Measurements from ENCODE around the gene TMEM132C.
"Not testable (repeated sequence)": the region's sequence is repeated elsewhere in the genome, so short reads cannot be mapped to it uniquely, and the experiment has no call there.

Gene TMEM132C

DNA sequence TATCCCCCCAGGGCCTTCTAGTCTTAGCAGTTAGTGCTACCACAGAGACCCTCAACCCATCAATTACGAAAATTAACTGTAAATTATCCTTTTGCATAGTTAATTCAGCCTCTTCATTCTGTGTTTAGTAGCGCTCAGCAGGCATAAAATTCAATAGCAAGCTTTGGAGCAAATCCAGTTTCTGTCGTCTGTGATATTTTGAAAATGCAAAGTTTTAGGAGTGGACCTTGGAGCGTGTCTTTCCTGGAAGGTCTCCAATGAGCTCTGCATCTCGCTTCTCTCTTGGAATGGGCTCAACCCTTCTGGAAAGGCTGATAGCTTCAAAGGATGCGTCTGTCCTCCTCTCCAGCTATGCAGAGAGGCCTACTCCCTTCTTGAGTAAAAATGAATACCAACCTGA, 333.9 kb downstream of the TMEM132C start:
- TF ChIP-seq, protein P1, sequence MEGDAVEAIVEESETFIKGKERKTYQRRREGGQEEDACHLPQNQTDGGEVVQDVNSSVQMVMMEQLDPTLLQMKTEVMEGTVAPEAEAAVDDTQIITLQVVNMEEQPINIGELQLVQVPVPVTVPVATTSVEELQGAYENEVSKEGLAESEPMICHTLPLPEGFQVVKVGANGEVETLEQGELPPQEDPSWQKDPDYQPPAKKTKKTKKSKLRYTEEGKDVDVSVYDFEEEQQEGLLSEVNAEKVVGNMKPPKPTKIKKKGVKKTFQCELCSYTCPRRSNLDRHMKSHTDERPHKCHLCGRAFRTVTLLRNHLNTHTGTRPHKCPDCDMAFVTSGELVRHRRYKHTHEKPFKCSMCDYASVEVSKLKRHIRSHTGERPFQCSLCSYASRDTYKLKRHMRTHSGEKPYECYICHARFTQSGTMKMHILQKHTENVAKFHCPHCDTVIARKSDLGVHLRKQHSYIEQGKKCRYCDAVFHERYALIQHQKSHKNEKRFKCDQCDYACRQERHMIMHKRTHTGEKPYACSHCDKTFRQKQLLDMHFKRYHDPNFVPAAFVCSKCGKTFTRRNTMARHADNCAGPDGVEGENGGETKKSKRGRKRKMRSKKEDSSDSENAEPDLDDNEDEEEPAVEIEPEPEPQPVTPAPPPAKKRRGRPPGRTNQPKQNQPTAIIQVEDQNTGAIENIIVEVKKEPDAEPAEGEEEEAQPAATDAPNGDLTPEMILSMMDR (IDR thresholded peaks at IDR 0.05), result no peak
- no peak for TF ChIP-seq ZFX (IDR thresholded peaks at IDR 0.05; ENCODE audit: borderline replicate concordance)
- H3K27ac ChIP-seq, result no peak overlapping the region

GRCh38 chr12:128603573-128604115, 336.7 kb downstream of the TMEM132C start:
- H3K27ac ChIP-seq, result no peak overlapping the region
- TF ChIP-seq, protein P1 (IDR thresholded peaks at IDR 0.05), result no peak
- TF ChIP-seq ZFX (IDR thresholded peaks at IDR 0.05; ENCODE audit: borderline replicate concordance), result no peak

DNA sequence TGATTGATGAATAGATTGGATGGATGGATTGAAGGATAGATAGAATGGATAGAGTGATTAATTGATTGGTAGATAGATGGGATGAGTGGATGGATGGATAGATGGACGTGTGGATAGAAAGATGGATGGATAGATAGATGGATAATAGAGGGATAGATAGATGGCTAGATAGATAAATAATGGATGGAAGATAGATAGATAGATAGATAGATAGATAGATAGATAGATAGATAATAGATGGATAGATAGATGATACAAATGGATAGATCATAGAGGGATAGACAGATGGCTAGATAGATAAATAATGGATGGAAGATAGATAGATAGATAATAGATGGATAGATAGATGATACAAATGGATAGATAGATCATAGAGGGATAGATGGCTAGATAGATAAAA, 337.2 kb downstream of the TMEM132C start:
- H3K27ac ChIP-seq, result not testable (repeated sequence)

DNA sequence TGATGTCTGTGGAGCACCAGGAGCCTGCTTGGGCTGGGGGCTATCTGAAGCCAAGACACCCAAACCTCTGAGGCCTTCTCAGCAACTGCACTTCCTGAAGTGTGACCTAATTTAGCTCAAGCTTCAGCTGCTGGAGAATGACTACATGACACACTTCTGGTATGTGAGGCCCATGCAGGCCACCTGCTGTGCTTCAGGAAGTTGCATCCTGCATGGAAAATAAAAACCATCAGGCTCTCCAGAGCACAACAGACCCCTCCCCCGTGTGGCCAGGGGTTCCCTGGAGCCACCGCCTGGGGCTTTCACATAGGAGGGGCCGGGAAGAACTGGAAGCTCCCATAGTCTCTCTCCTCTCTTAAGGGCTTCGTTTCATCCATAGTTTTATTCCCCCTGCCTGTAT, 339.1 kb downstream of the TMEM132C start:
- H3K27ac ChIP-seq, result no peak overlapping the region
- no peak for TF ChIP-seq ZFX (IDR thresholded peaks at IDR 0.05; ENCODE audit: borderline replicate concordance)
- TF ChIP-seq, protein P1 (IDR thresholded peaks at IDR 0.05), result no peak

GRCh38 chr12:128606538-128606937, 339.6 kb downstream of the TMEM132C start:
- no peak for TF ChIP-seq ZFX (IDR thresholded peaks at IDR 0.05; ENCODE audit: borderline replicate concordance)
- TF ChIP-seq, protein P1 (IDR thresholded peaks at IDR 0.05), result no peak

DNA sequence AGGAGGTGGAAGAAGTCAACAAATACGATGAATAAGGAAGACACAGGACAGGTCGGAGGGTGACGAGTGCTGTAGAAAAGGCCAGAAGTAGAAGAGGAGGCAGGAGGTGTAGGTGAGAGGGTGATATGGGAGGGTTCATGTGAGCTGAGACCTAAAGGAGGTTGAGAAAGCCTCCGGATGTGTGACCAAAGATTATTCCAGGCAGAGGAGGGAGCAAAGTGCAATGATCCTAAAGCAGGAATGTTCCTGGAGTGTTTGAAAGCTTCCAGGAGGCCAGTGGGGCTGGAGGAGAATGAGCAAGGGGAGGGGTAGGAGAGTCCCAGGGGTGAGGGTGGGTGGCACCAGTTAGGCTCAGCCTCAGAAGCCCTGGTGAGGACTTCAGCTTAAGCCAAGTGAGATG, 340.0 kb downstream of the TMEM132C start:
- no peak overlapping the region for H3K27ac ChIP-seq
- TF ChIP-seq ZFX (IDR thresholded peaks at IDR 0.05; ENCODE audit: borderline replicate concordance), result no peak
- TF ChIP-seq, protein P1 (IDR thresholded peaks at IDR 0.05), result no peak

More at GRCh38 chr12:128606538-128606937, 339.6 kb downstream of the TMEM132C start:
- no peak overlapping the region for H3K27ac ChIP-seq

DNA sequence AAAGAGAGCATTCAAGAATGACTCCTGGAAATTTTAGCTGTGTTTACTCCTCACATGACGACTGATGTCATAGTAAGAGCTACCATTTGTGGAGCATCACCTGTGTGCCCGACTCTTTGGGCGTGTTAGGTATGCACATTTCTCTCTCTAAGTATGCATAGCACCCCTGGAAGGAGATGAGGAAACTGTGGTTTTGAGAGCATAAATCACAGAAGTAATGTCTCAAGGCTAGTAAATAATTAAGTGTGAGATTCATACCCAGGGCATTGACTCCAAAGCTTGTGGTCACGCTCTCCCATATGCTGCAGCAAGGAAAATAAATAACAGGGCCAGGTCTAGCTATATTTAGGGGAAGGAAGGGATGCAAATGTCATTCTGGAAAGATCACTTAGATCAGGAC, 340.7 kb downstream of the TMEM132C start:
- no peak overlapping the region for H3K27ac ChIP-seq
- TF ChIP-seq, protein P1 (IDR thresholded peaks at IDR 0.05), result no peak
- no peak for TF ChIP-seq ZFX (IDR thresholded peaks at IDR 0.05; ENCODE audit: borderline replicate concordance)

- no peak overlapping the region for H3K27ac ChIP-seq
- TF ChIP-seq, protein P1 (IDR thresholded peaks at IDR 0.05), result no peak
- no peak for TF ChIP-seq ZFX (IDR thresholded peaks at IDR 0.05; ENCODE audit: borderline replicate concordance)
Measured at GRCh38 chr12:128609861-128610260, 342.9 kb downstream of the TMEM132C start.
